GM21723 (cell line): ENCODE measurements around the gene ERV3-1.
"Not testable (repeated sequence)": the region's sequence is repeated elsewhere in the genome, so short reads cannot be mapped to it uniquely, and the experiment has no call there.

ENCODE experiments used
- ATAC-seq: cut with Tn5 transposase; IDR thresholded peaks from one replicate; pipeline ENCODE4 v1.9.1; 2021; ENCODE audit warnings: mild to moderate bottlenecking, moderate library complexity; ENCODE audit not compliant: unreplicated experiment

Gene ERV3-1

GRCh38 chr7:64944667-64945502 lies 61.6 kb downstream of the ERV3-1 start:
- not testable (repeated sequence) for ATAC-seq
